OCI-LY7 (cell line): ENCODE data around the gene MED4. TPM values are rescaled to one million over a fixed set of nuclear protein-coding genes. Genes with fewer than 3 reads are reported as not detected.

Experiments
- BruUV-seq: library from RNA; stranded (reverse); fragments of 400-500 nt; replicated peaks from 2 replicates; lab custom pipeline; 2021; lab: Mats Ljungman, UMichigan
- CTCF ChIA-PET: fragments of 300-600 bp; sonication (Branson Sonifier 250); formaldehyde crosslinking; loops from one replicate; lab custom pipeline; 2022; ENCODE audit warnings: antibody characterized with exemption; ENCODE audit not compliant: unreplicated experiment; lab: Charles Lee
- POLR2A ChIA-PET: fragments of 300-600 bp; sonication (Branson Sonifier 250); formaldehyde crosslinking; loops from one replicate; lab custom pipeline; 2022; ENCODE audit warnings: antibody characterized with exemption; lab: Charles Lee
- DNase-seq: peaks from one replicate; pipeline ENCODE4 v3.0.0-alpha.2; 2015; ENCODE audit warnings: low spot score
- H2AFZ ChIP-seq: fragments of 200-600 bp; sonication (generic), shearing (Covaris generic); 2 replicates; pipeline ENCODE4 v1.6.1; 2014; ENCODE audit warnings: mild to moderate bottlenecking, antibody characterized with exemption, low read length, moderate library complexity
- H3K27ac ChIP-seq: fragments of 200-600 bp; sonication (generic); 2 replicates; pipeline ENCODE4 v1.5.1; 2014; ENCODE audit warnings: mixed run types, low read depth, mild to moderate bottlenecking, moderate library complexity, low read length, inconsistent platforms; ENCODE audit not compliant: poor library complexity, severe bottlenecking
- H3K36me3 ChIP-seq: fragments of 200-600 bp; sonication (generic); 2 replicates; pipeline ENCODE4 v1.6.1; 2014; ENCODE audit warnings: mild to moderate bottlenecking, antibody characterized with exemption, low read length, moderate library complexity, mixed read lengths; ENCODE audit not compliant: insufficient read depth
- H3K4me1 ChIP-seq: fragments of 200-600 bp; sonication (generic); 2 replicates; pipeline ENCODE4 v1.5.1; 2014; ENCODE audit warnings: mild to moderate bottlenecking, low read length; ENCODE audit not compliant: insufficient read depth, poor library complexity, severe bottlenecking
- H3K4me2 ChIP-seq: fragments of 200-600 bp; sonication (generic); 2 replicates; pipeline ENCODE4 v1.6.1; 2014; ENCODE audit warnings: mild to moderate bottlenecking, low read length
- H3K4me3 ChIP-seq: fragments of 200-600 bp; sonication (generic); 2 replicates; pipeline ENCODE4 v1.5.1; 2014; ENCODE audit warnings: mild to moderate bottlenecking, low read depth, low read length; ENCODE audit not compliant: poor library complexity, severe bottlenecking
- H3K79me2 ChIP-seq: fragments of 200-600 bp; sonication (generic); 2 replicates; pipeline ENCODE4 v1.6.1; 2016; ENCODE audit warnings: low read depth, mild to moderate bottlenecking, low read length, moderate library complexity, mixed read lengths; ENCODE audit not compliant: insufficient read depth
- H3K9me2 ChIP-seq: fragments of 200-600 bp; sonication (generic); 2 replicates; pipeline ENCODE4 v1.6.1; 2016; ENCODE audit warnings: mild to moderate bottlenecking, low read length, mixed read lengths; ENCODE audit not compliant: insufficient read depth
- H3K9me3 ChIP-seq: fragments of 200-600 bp; sonication (generic); 2 replicates; pipeline ENCODE4 v1.6.1; 2014; ENCODE audit warnings: mild to moderate bottlenecking, mixed run types, low read length, mixed read lengths
- H4K20me1 ChIP-seq: fragments of 200-600 bp; sonication (generic); 2 replicates; pipeline ENCODE4 v1.6.1; 2014; ENCODE audit warnings: mild to moderate bottlenecking, antibody characterized with exemption, low read length, moderate library complexity, mixed read lengths; ENCODE audit not compliant: insufficient read depth
- CTCF ChIP-seq: fragments of 200-600 bp; sonication (generic); conservative IDR thresholded peaks from 2 replicates; pipeline ENCODE4 v1.5.1; 2014; ENCODE audit warnings: mild to moderate bottlenecking, antibody characterized with exemption, low read length, moderate library complexity, mixed read lengths
- EZH2phosphoT487 ChIP-seq: fragments of 200-600 bp; sonication (generic); IDR thresholded peaks from 2 replicates; pipeline ENCODE4 v1.6.1; 2018; ENCODE audit warnings: low read depth, borderline replicate concordance, mild to moderate bottlenecking, mixed run types, antibody characterized with exemption, low read length, moderate library complexity, mixed read lengths
- intact Hi-C: fragments of 100-400 bp; cut with micrococcal nuclease; formaldehyde crosslinking; loops from one replicate; pipeline ENCODE4 v1.10.0; 2022; ENCODE audit not compliant: unreplicated experiment
- total RNA-seq, 2 experiments: library from RNA; depleted of rRNA in 1 of 2; stranded (reverse); fragments of >200 nt in 1 of 2; shearing (Covaris generic) in 1 of 2; gene quantifications; 2 replicates each; pipeline ENCODE4 v1.2.3, GENCODE V29; 2014 to 2022

The MED4 gene
- total RNA-seq, 2 experiments from 2014 or later: 31.1 to 57.0 TPM

DNA sequence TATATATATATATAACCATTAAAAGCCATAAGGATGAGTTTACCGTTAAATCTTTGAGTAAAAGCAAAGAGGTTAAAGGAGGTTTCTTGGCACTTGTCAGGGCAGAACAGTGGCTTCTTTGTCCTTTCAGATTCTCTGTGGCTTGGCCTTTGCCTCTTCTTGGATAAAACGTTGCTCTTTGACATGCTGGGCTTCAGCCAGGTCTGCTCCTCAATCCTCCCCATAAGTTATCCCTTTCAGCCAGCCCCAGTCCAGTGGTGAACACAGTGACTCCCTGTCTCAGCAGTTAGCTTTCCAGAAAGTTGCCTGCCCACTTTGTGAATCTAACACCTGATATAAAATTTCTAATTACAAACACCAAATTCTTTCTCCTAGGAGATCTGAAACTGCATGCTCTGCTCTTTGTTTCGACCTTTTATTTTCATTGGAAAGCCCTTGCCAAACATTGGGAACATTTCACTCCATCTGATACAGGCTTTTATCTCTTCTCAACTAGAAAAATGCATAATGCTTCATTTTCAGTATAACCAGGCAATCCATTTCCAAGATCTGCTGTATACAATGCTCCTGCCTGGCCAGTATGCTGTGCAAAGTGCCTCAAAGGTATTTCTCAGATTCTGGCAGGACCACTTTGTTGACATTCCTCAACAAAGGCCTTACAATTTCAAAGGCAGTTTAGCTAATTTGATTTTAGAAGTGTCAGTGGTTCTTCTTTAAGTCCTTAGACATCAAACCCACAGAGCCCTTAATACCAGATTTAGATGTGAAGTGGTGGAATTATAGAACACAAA, 16.2 kb upstream of the MED4 start:
- BruUV-seq: no TSS peak
- Histone ChIP-seq H3K4me3 (no peak overlapping the region), H3K36me3 (no peaks in the 10 kb centered on the region), H3K4me2 (no peak overlapping the region), H2AFZ (no peak overlapping the region), H4K20me1 (no peaks in the 10 kb centered on the region), H3K79me2 (no peaks in the 10 kb centered on the region), H3K9me2 (no peaks in the 10 kb centered on the region), H3K4me1 (no peaks in the 10 kb centered on the region), H3K27ac (no peak overlapping the region), H3K9me3 (no peaks in the 10 kb centered on the region)
- ChIA-PET CTCF (no interaction called here), POLR2A (no interaction called here)
- intact Hi-C loops: no loop called here
- no peak for TF ChIP-seq EZH2phosphoT487
- no peak for TF ChIP-seq CTCF
- DNase-seq: no peak

GRCh38 chr13:48110132-48110868, 15.4 kb upstream of the MED4 start:
- Histone ChIP-seq H4K20me1 (no peaks in the 10 kb centered on the region), H3K9me2 (no peaks in the 10 kb centered on the region), H3K36me3 (no peaks in the 10 kb centered on the region), H3K4me3 (no peak overlapping the region), H3K4me1 (no peaks in the 10 kb centered on the region), H3K27ac (no peak overlapping the region), H3K79me2 (no peaks in the 10 kb centered on the region), H2AFZ (no peak overlapping the region), H3K9me3 (no peaks in the 10 kb centered on the region), H3K4me2 (no peak overlapping the region)
- ChIA-PET CTCF (no interaction called here), POLR2A (no interaction called here)
- TF ChIP-seq EZH2phosphoT487 (no peak), CTCF (no peak)
- BruUV-seq: no TSS peak
- DNase-seq: no peak
- intact Hi-C loops: no loop called here

DNA sequence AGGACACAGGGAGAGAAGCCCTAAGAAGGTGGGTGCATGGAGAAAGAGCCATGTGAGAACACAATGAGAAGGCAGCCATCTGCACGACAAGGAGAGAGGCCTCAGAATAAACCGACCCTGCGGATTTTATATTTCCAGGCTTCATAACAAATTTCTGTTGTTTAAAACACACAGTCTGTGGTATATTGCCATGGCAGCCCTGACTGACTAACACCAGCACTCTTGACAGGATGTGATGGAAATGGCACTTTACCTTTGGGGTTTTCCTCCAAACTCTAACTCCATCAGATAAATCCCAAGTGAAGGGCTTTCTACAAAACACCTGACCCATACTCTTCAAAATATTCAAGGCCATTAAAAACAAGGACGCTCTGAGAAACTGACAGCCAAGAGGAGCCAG, 13.2 kb upstream of the MED4 start:
- BruUV-seq: no TSS peak
- intact Hi-C loops: no loop called here
- Histone ChIP-seq H3K9me3 (no peaks in the 10 kb centered on the region), H3K36me3 (no peaks in the 10 kb centered on the region), H3K4me1 (no peaks in the 10 kb centered on the region), H3K79me2 (no peaks in the 10 kb centered on the region), H2AFZ (no peak overlapping the region), H3K4me2 (no peak overlapping the region), H4K20me1 (no peaks in the 10 kb centered on the region), H3K27ac (no peak overlapping the region), H3K4me3 (no peak overlapping the region), H3K9me2 (no peaks in the 10 kb centered on the region)
- no peak for DNase-seq
- no peak for TF ChIP-seq EZH2phosphoT487
- no peak for TF ChIP-seq CTCF
- ChIA-PET POLR2A (no interaction called here), CTCF (no interaction called here)
